Keratinocyte (primary cell): Measurements from ENCODE around the gene ANTKMT. TPM values are rescaled to one million over a fixed set of nuclear protein-coding genes. Genes with fewer than 3 reads are reported as not detected.

Source experiments
- DNase-seq: peaks from one replicate; pipeline ENCODE4 v3.0.0-alpha.2; 2011; ENCODE audit warnings: low read depth, missing footprints, low spot score
- FAIRE-seq: peaks from 2 replicates; lab custom pipeline; 2011; peaks lifted over from hg19 to GRCh38; lab: Jason Lieb, UNC
- H2AFZ ChIP-seq: 2 replicates; pipeline ENCODE4 v1.6.0; 2012; ENCODE audit warnings: low read length, control low read depth, inconsistent platforms; ENCODE audit not compliant: control insufficient read depth
- H3K27ac ChIP-seq: 2 replicates; pipeline ENCODE4 v1.5.1; 2011; ENCODE audit warnings: low read length; ENCODE audit not compliant: control insufficient read depth, insufficient read depth
- H3K27me3 ChIP-seq: 3 replicates; pipeline ENCODE4 v1.6.0; 2011; ENCODE audit warnings: low read length; ENCODE audit not compliant: control insufficient read depth, insufficient read depth; ENCODE audit errors: extremely low read depth
- H3K36me3 ChIP-seq, 2 experiments: 2 replicates in 1 of 2; 3 replicates in 1 of 2; pipeline ENCODE4 v1.5.1; 2011; ENCODE audit warnings: low read length in 2 of 2, mild to moderate bottlenecking in 1 of 2; ENCODE audit not compliant: control insufficient read depth in 2 of 2, insufficient read depth in 2 of 2; ENCODE audit errors: extremely low read depth in 1 of 2
- H3K4me1 ChIP-seq: 3 replicates; pipeline ENCODE4 v1.5.1; 2011; ENCODE audit warnings: low read length; ENCODE audit not compliant: control insufficient read depth, insufficient read depth; ENCODE audit errors: extremely low read depth
- H3K4me2 ChIP-seq: 3 replicates; pipeline ENCODE4 v1.6.0; 2011; ENCODE audit warnings: low read depth, low read length; ENCODE audit not compliant: control insufficient read depth, insufficient read depth; ENCODE audit errors: extremely low read depth
- H3K4me3 ChIP-seq, 3 experiments: fragments of 200-600 bp in 1 of 3; sonication (generic) in 1 of 3; 2 replicates in 2 of 3; 3 replicates in 1 of 3; pipeline ENCODE4 v1.5.1; 2011 to 2016; ENCODE audit warnings: low read length in 3 of 3, mild to moderate bottlenecking in 3 of 3, control low read depth in 2 of 3, inconsistent platforms in 1 of 3, low read depth in 1 of 3, mixed read lengths in 1 of 3, mixed run types in 1 of 3, moderate library complexity in 1 of 3; ENCODE audit not compliant: control insufficient read depth in 2 of 3, insufficient read depth in 2 of 3; ENCODE audit errors: extremely low read depth in 1 of 3
- H3K79me2 ChIP-seq: 2 replicates; pipeline ENCODE4 v1.6.0; 2012; ENCODE audit warnings: low read length; ENCODE audit not compliant: control insufficient read depth, insufficient read depth
- H3K9ac ChIP-seq: 3 replicates; pipeline ENCODE4 v1.6.0; 2011; ENCODE audit warnings: low read length; ENCODE audit not compliant: control insufficient read depth, insufficient read depth; ENCODE audit errors: extremely low read depth
- H3K9me1 ChIP-seq: 3 replicates; pipeline ENCODE4 v1.6.0; 2011; ENCODE audit warnings: low read length; ENCODE audit not compliant: control insufficient read depth, insufficient read depth; ENCODE audit errors: extremely low read depth
- H3K9me3 ChIP-seq: 2 replicates; pipeline ENCODE4 v1.5.1; 2012; ENCODE audit warnings: low read depth, low read length; ENCODE audit not compliant: control insufficient read depth
- H4K20me1 ChIP-seq: 3 replicates; pipeline ENCODE4 v1.6.0; 2011; ENCODE audit warnings: low read length; ENCODE audit not compliant: control insufficient read depth, insufficient read depth; ENCODE audit errors: extremely low read depth
- CTCF ChIP-seq, 3 experiments: IDR thresholded peaks in 1 of 3; conservative IDR thresholded peaks in 1 of 3; optimal IDR thresholded peaks in 1 of 3; 2 replicates in 2 of 3; 3 replicates in 1 of 3; pipeline versions ENCODE3 to v1.5.1; 2011; ENCODE audit warnings: low read length in 3 of 3, mild to moderate bottlenecking in 3 of 3, moderate library complexity in 2 of 3, control low read depth in 1 of 3, inconsistent platforms in 1 of 3; ENCODE audit not compliant: insufficient read depth in 2 of 3; ENCODE audit errors: extremely low read depth in 1 of 3
- EZH2 ChIP-seq: IDR thresholded peaks from one replicate; pipeline ENCODE4 v1.6.1; 2012; ENCODE audit warnings: inconsistent platforms, mild to moderate bottlenecking, low read length, moderate library complexity
- dilution Hi-C: fragments of 300-500 bp; cut with MboI; formaldehyde crosslinking; loops from one replicate; pipeline ENCODE4 v1.7.0; 2020; ENCODE audit warnings: low sequenced_read_pairs; ENCODE audit not compliant: extremely low pct_ligation_motif_present
- polyA plus RNA-seq, 5 experiments: library from polyadenylated mRNA; depleted of rRNA in 3 of 5; stranded (reverse) in 3 of 5; stranded (forward) in 1 of 5; unstranded in 1 of 5; fragments of >200 nt; gene quantifications; 1 replicate in 1 of 5; 2 replicates in 3 of 5; 3 replicates in 1 of 5; pipeline versions ENCODE4 v1.2.1 to v1.2.3, GENCODE V29; 2011 to 2012; ENCODE audit warnings: missing spikeins in 2 of 5, low read depth in 1 of 5, low replicate concordance in 1 of 5

The ANTKMT gene
- polyA plus RNA-seq, 1 donor (not counting 4 experiments of a cell fraction or from before 2014, with no cell fraction given) = 5.6 TPM

GRCh38 chr16:732332-732731 lies 11.4 kb downstream of the ANTKMT start:
- H3K27ac ChIP-seq = no peak overlapping the region
- no peak for FAIRE-seq
- no peaks in the 10 kb centered on the region for H3K4me1 ChIP-seq
- H3K9ac ChIP-seq = no peak overlapping the region
- no peaks in the 10 kb centered on the region for H3K79me2 ChIP-seq
- H3K4me2 ChIP-seq = no peak overlapping the region
- dilution Hi-C loops = no loop called here
- no peaks in the 10 kb centered on the region for H4K20me1 ChIP-seq
- H3K36me3 ChIP-seq = peaks cover 22 to 27% of the 10 kb centered on the region in 2 experiments
- no peak overlapping the region for H2AFZ ChIP-seq
- TF ChIP-seq EZH2 (no peak), CTCF (optimal IDR thresholded peaks at IDR 0.05 in 1 of 3, IDR thresholded peaks at IDR 0.05 in 1 of 3, conservative IDR thresholded peaks at IDR 0.05 in 1 of 3; ENCODE audit: extremely low read depth in 1 of 3, insufficient read depth in 2 of 3, low read length in 3 of 3) (no peak)
- DNase-seq = no peak
- no peaks in the 10 kb centered on the region for H3K9me1 ChIP-seq
- no peak overlapping the region for H3K4me3 ChIP-seq
- no peaks in the 10 kb centered on the region for H3K9me3 ChIP-seq
- no peaks in the 10 kb centered on the region for H3K27me3 ChIP-seq

- peaks cover 3% of the 10 kb centered on the region for H3K4me1 ChIP-seq
- dilution Hi-C loops = no loop called here
- no peak overlapping the region for H3K4me2 ChIP-seq
- H3K79me2 ChIP-seq = no peaks in the 10 kb centered on the region
- H3K9me3 ChIP-seq = no peaks in the 10 kb centered on the region
- TF ChIP-seq CTCF (optimal IDR thresholded peaks at IDR 0.05 in 1 of 3, IDR thresholded peaks at IDR 0.05 in 1 of 3, conservative IDR thresholded peaks at IDR 0.05 in 1 of 3; ENCODE audit: extremely low read depth in 1 of 3, insufficient read depth in 2 of 3, low read length in 3 of 3) (peak in 1 of 3 experiments; percentile 36), EZH2 (no peak)
- no peaks in the 10 kb centered on the region for H3K27me3 ChIP-seq
- DNase-seq = no peak
- no peak overlapping the region for H3K4me3 ChIP-seq
- no peak overlapping the region for H3K27ac ChIP-seq
- no peaks in the 10 kb centered on the region for H3K9me1 ChIP-seq
- H4K20me1 ChIP-seq = no peaks in the 10 kb centered on the region
- H3K36me3 ChIP-seq = peaks cover 23 to 31% of the 10 kb centered on the region in 2 experiments
- no peak for FAIRE-seq
- no peak overlapping the region for H2AFZ ChIP-seq
- no peak overlapping the region for H3K9ac ChIP-seq
Observed at GRCh38 chr16:732936-733335, 12.0 kb downstream of the ANTKMT start.
